ENCODE measurements around the gene C2orf80. TPM values are rescaled to one million over a fixed set of nuclear protein-coding genes. Genes with fewer than 3 reads are reported as not detected.

Gene C2orf80
- polyA plus RNA-seq, 1 experiment, result not detected

GRCh38 chr2:208135794-208136715 is 53.8 kb downstream of the C2orf80 start:
- Histone ChIP-seq H3K27me3 (ENCODE audit: control insufficient read depth, insufficient read depth, low read length) (no peaks in the 10 kb centered on the region), H3K4me3 (ENCODE audit: low read depth, low read length) (no peak overlapping the region), H3K36me3 (ENCODE audit: control insufficient read depth, insufficient read depth, low read length) (no peaks in the 10 kb centered on the region)
- ChIA-PET CTCF (no interaction called here), POLR2A (no interaction called here)
- DNase-seq (ENCODE audit: low read depth), result no peak
- TF ChIP-seq, protein P1, sequence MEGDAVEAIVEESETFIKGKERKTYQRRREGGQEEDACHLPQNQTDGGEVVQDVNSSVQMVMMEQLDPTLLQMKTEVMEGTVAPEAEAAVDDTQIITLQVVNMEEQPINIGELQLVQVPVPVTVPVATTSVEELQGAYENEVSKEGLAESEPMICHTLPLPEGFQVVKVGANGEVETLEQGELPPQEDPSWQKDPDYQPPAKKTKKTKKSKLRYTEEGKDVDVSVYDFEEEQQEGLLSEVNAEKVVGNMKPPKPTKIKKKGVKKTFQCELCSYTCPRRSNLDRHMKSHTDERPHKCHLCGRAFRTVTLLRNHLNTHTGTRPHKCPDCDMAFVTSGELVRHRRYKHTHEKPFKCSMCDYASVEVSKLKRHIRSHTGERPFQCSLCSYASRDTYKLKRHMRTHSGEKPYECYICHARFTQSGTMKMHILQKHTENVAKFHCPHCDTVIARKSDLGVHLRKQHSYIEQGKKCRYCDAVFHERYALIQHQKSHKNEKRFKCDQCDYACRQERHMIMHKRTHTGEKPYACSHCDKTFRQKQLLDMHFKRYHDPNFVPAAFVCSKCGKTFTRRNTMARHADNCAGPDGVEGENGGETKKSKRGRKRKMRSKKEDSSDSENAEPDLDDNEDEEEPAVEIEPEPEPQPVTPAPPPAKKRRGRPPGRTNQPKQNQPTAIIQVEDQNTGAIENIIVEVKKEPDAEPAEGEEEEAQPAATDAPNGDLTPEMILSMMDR (IDR thresholded peaks at IDR 0.05; ENCODE audit: insufficient read depth, low read depth, low read length), result no peak

- Histone ChIP-seq H3K27me3 (ENCODE audit: control insufficient read depth, insufficient read depth, low read length) (no peaks in the 10 kb centered on the region), H3K4me3 (ENCODE audit: low read depth, low read length) (no peak overlapping the region), H3K36me3 (ENCODE audit: control insufficient read depth, insufficient read depth, low read length) (no peaks in the 10 kb centered on the region)
- DNase-seq (ENCODE audit: low read depth), result no peak
- TF ChIP-seq, protein P1 (IDR thresholded peaks at IDR 0.05; ENCODE audit: insufficient read depth, low read depth, low read length), result no peak
- ChIA-PET POLR2A (no interaction called here), CTCF (interaction anchor here (0.6 to 0.8 kb wide), 2 partner anchors 63 to 426 kb away, joined by 3 read pairs; no protein-coding TSS in a partner anchor)
These were observed 54.8 kb downstream of the C2orf80 start for GRCh38 chr2:208134928-208135586.

GRCh38 chr2:208130712-208131110 is 59.1 kb downstream of the C2orf80 start:
- CTCF ChIA-PET, result no interaction called here
- POLR2A ChIA-PET, result no interaction called here

GRCh38 chr2:208129744-208130711 is 59.8 kb downstream of the C2orf80 start, which contains the start of gene CRYGC:
Gene CRYGC, minus strand, starts transcription at chr2:208129828. Its CDS starts 36 bp downstream, at chr2:208129792.
- TF ChIP-seq, protein P1 (IDR thresholded peaks at IDR 0.05; ENCODE audit: insufficient read depth, low read depth, low read length), result no peak
- ChIA-PET CTCF (no interaction called here), POLR2A (no interaction called here)
- no peak for DNase-seq (ENCODE audit: low read depth)
- no peaks in the 10 kb centered on the region for H3K27me3 ChIP-seq (ENCODE audit: control insufficient read depth, insufficient read depth, low read length)
- no peaks in the 10 kb centered on the region for H3K36me3 ChIP-seq (ENCODE audit: control insufficient read depth, insufficient read depth, low read length)
- no peak within 1 kb of the TSS for H3K4me3 ChIP-seq (ENCODE audit: low read depth, low read length)

More at GRCh38 chr2:208130712-208131110, 59.1 kb downstream of the C2orf80 start:
- no peaks in the 10 kb centered on the region for H3K27me3 ChIP-seq (ENCODE audit: control insufficient read depth, insufficient read depth, low read length)
- TF ChIP-seq, protein P1 (IDR thresholded peaks at IDR 0.05; ENCODE audit: insufficient read depth, low read depth, low read length), result no peak
- no peak for DNase-seq (ENCODE audit: low read depth)
- H3K4me3 ChIP-seq (ENCODE audit: low read depth, low read length), result no peak overlapping the region
- no peaks in the 10 kb centered on the region for H3K36me3 ChIP-seq (ENCODE audit: control insufficient read depth, insufficient read depth, low read length)

Data from BJ (cell line).